ACC112 (cell line): ENCODE results near the gene PLCB2.

Source experiments
- H2AFZ ChIP-seq: fragments of 200-600 bp; sonication (generic); one replicate; pipeline ENCODE4 v1.6.0; 2017; ENCODE audit warnings: antibody characterized with exemption, low read length; ENCODE audit not compliant: unreplicated experiment
- H3K27ac ChIP-seq: fragments of 200-600 bp; sonication (generic); 2 replicates; pipeline ENCODE4 v1.5.1; 2014; ENCODE audit warnings: low read depth, mild to moderate bottlenecking, antibody characterized with exemption, low read length, moderate library complexity
- H3K27me3 ChIP-seq: fragments of 200-600 bp; sonication (generic); 2 replicates; pipeline ENCODE4 v1.6.1; 2014; ENCODE audit warnings: mild to moderate bottlenecking, antibody characterized with exemption, low read length, moderate library complexity, mixed read lengths; ENCODE audit not compliant: insufficient read depth
- H3K36me3 ChIP-seq: fragments of 200-600 bp; sonication (generic); 2 replicates; pipeline ENCODE4 v1.6.1; 2016; ENCODE audit warnings: mild to moderate bottlenecking, antibody characterized with exemption, low read length, moderate library complexity, mixed read lengths; ENCODE audit not compliant: insufficient read depth
- H3K4me1 ChIP-seq: fragments of 200-600 bp; sonication (generic); one replicate; pipeline ENCODE4 v1.6.1; 2016; ENCODE audit warnings: low read length, mixed read lengths; ENCODE audit not compliant: insufficient read depth, unreplicated experiment, control insufficient read depth
- H3K4me3 ChIP-seq: fragments of 200-600 bp; sonication (generic); 2 replicates; pipeline ENCODE4 v1.5.1; 2014; ENCODE audit warnings: mild to moderate bottlenecking, low read depth, low read length
- H3K79me2 ChIP-seq: fragments of 200-600 bp; sonication (generic); one replicate; pipeline ENCODE4 v1.6.0; 2016; ENCODE audit warnings: low read length; ENCODE audit not compliant: control insufficient read depth, unreplicated experiment, insufficient read depth

PLCB2 gene

GRCh38 chr15:40269604-40270003 lies 38.1 kb downstream of the PLCB2 start:
- no peaks in the 10 kb centered on the region for H3K27me3 ChIP-seq
- H2AFZ ChIP-seq, result no peak overlapping the region
- H3K4me1 ChIP-seq, result peaks cover 15% of the 10 kb centered on the region
- H3K79me2 ChIP-seq, result no peaks in the 10 kb centered on the region
- H3K4me3 ChIP-seq, result no peak overlapping the region
- H3K27ac ChIP-seq, result no peak overlapping the region
- no peaks in the 10 kb centered on the region for H3K36me3 ChIP-seq

GRCh38 chr15:40267670-40268069 lies 40.1 kb downstream of the PLCB2 start:
- no peaks in the 10 kb centered on the region for H3K79me2 ChIP-seq
- no peaks in the 10 kb centered on the region for H3K36me3 ChIP-seq
- no peaks in the 10 kb centered on the region for H3K27me3 ChIP-seq
- H3K27ac ChIP-seq, result no peak overlapping the region
- H2AFZ ChIP-seq, result no peak overlapping the region
- no peak overlapping the region for H3K4me3 ChIP-seq
- H3K4me1 ChIP-seq, result peaks cover 24% of the 10 kb centered on the region

- H3K36me3 ChIP-seq, result no peaks in the 10 kb centered on the region
- H2AFZ ChIP-seq, result peak overlapping the region; percentile 85
- H3K4me3 ChIP-seq, result no peak overlapping the region
- H3K27ac ChIP-seq, result peak overlapping the region; percentile 56
- no peaks in the 10 kb centered on the region for H3K79me2 ChIP-seq
- H3K4me1 ChIP-seq, result peaks cover 25% of the 10 kb centered on the region
- no peaks in the 10 kb centered on the region for H3K27me3 ChIP-seq
These were observed 40.9 kb downstream of the PLCB2 start for GRCh38 chr15:40266828-40267304.

GRCh38 chr15:40265875-40266274 lies 41.9 kb downstream of the PLCB2 start:
- Histone ChIP-seq H3K4me1 (peaks cover 25% of the 10 kb centered on the region), H3K36me3 (no peaks in the 10 kb centered on the region), H2AFZ (no peak overlapping the region), H3K27me3 (no peaks in the 10 kb centered on the region), H3K79me2 (no peaks in the 10 kb centered on the region), H3K27ac (no peak overlapping the region), H3K4me3 (no peak overlapping the region)

- no peaks in the 10 kb centered on the region for H3K79me2 ChIP-seq
- H3K36me3 ChIP-seq, result no peaks in the 10 kb centered on the region
- no peak overlapping the region for H3K27ac ChIP-seq
- H3K4me1 ChIP-seq, result peaks cover 25% of the 10 kb centered on the region
- no peak overlapping the region for H2AFZ ChIP-seq
- H3K27me3 ChIP-seq, result no peaks in the 10 kb centered on the region
- no peak overlapping the region for H3K4me3 ChIP-seq
These were observed 42.4 kb downstream of the PLCB2 start for GRCh38 chr15:40265355-40265754.

- no peak overlapping the region for H3K27ac ChIP-seq
- peaks cover 25% of the 10 kb centered on the region for H3K4me1 ChIP-seq
- H3K4me3 ChIP-seq, result no peak overlapping the region
- no peaks in the 10 kb centered on the region for H3K79me2 ChIP-seq
- H3K27me3 ChIP-seq, result no peaks in the 10 kb centered on the region
- no peak overlapping the region for H2AFZ ChIP-seq
- no peaks in the 10 kb centered on the region for H3K36me3 ChIP-seq
These were observed 43.2 kb downstream of the PLCB2 start for GRCh38 chr15:40264321-40265153.

- Histone ChIP-seq H3K79me2 (no peaks in the 10 kb centered on the region), H3K27ac (0 out of 2 replicates have a peak overlapping the region, but pooled peaks have one; percentile 15), H3K4me1 (peaks cover 25% of the 10 kb centered on the region), H3K27me3 (no peaks in the 10 kb centered on the region), H3K36me3 (no peaks in the 10 kb centered on the region), H3K4me3 (no peak overlapping the region), H2AFZ (peak overlapping the region; percentile 28)
These were observed 44.5 kb downstream of the PLCB2 start for GRCh38 chr15:40263024-40263754.

GRCh38 chr15:40259021-40259420 lies 48.7 kb downstream of the PLCB2 start:
- Histone ChIP-seq H3K4me1 (peaks cover 10% of the 10 kb centered on the region), H3K27me3 (peaks cover 9% of the 10 kb centered on the region; the same call in 1 of the 2 replicates), H3K27ac (no peak overlapping the region), H3K36me3 (no peaks in the 10 kb centered on the region), H3K4me3 (no peak overlapping the region), H3K79me2 (no peaks in the 10 kb centered on the region), H2AFZ (no peak overlapping the region)

GRCh38 chr15:40258544-40258943 lies 49.2 kb downstream of the PLCB2 start:
- Histone ChIP-seq H3K36me3 (no peaks in the 10 kb centered on the region), H3K4me3 (no peak overlapping the region), H2AFZ (no peak overlapping the region)

GRCh38 chr15:40257656-40258450 lies 49.9 kb downstream of the PLCB2 start:
- Histone ChIP-seq H3K4me3 (no peak overlapping the region), H3K27ac (no peak overlapping the region), H3K4me1 (peaks cover 9% of the 10 kb centered on the region), H3K36me3 (no peaks in the 10 kb centered on the region), H2AFZ (no peak overlapping the region), H3K27me3 (peaks cover 21% of the 10 kb centered on the region), H3K79me2 (no peaks in the 10 kb centered on the region)

More at GRCh38 chr15:40258544-40258943, 49.2 kb downstream of the PLCB2 start:
- Histone ChIP-seq H3K4me1 (peaks cover 10% of the 10 kb centered on the region), H3K79me2 (no peaks in the 10 kb centered on the region), H3K27ac (no peak overlapping the region), H3K27me3 (peaks cover 14% of the 10 kb centered on the region)
